GM18505 (cell line): ENCODE results near the gene HOXA7.

Experiments used
- ATAC-seq: cut with Tn5 transposase; IDR thresholded peaks from one replicate; pipeline ENCODE4 v1.9.1; 2021; ENCODE audit not compliant: unreplicated experiment
- POLR2A ChIP-seq: IDR thresholded peaks from 4 replicates; pipeline ENCODE4 v1.6.1; 2011; ENCODE audit warnings: borderline replicate concordance; ENCODE audit not compliant: insufficient read depth, insufficient read length; ENCODE audit errors: extremely low read depth

The HOXA7 gene

DNA sequence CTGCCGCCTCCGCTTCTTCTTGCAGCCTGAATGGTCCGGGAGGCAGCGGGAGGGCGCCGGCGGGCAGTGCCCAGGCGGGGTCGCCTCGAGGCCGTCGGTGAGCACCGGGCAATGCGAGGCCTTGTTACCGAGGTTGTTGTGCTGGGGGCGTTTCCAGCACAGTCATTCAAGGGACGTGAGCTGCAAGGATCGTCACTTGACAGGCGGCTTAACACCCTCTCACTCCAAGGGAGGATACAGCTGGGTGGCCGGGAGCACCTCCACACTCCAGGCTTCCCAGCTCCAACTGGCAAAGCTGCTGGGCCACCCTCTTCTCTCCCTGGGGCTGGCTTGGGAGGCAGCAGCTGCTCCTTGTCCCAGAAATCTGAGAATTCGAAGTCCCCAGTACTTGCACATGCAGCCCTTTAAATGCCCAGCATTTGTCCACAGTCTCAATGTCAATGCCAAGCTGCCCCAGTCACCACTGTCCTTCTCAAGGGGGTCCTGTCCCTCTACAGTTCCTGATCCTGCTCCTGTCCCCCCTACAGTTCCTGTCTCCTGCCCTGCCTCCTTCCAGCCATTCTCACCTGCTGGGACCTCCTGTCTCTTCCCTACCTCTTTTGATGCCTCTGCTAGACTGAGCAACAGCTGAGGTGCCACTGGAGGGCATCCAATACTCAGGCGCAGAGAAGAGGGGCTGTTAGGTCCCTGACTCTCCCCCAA is 33.0 kb upstream of the HOXA7 start:
- ATAC-seq: no peak
- TF ChIP-seq POLR2A: no peak

DNA sequence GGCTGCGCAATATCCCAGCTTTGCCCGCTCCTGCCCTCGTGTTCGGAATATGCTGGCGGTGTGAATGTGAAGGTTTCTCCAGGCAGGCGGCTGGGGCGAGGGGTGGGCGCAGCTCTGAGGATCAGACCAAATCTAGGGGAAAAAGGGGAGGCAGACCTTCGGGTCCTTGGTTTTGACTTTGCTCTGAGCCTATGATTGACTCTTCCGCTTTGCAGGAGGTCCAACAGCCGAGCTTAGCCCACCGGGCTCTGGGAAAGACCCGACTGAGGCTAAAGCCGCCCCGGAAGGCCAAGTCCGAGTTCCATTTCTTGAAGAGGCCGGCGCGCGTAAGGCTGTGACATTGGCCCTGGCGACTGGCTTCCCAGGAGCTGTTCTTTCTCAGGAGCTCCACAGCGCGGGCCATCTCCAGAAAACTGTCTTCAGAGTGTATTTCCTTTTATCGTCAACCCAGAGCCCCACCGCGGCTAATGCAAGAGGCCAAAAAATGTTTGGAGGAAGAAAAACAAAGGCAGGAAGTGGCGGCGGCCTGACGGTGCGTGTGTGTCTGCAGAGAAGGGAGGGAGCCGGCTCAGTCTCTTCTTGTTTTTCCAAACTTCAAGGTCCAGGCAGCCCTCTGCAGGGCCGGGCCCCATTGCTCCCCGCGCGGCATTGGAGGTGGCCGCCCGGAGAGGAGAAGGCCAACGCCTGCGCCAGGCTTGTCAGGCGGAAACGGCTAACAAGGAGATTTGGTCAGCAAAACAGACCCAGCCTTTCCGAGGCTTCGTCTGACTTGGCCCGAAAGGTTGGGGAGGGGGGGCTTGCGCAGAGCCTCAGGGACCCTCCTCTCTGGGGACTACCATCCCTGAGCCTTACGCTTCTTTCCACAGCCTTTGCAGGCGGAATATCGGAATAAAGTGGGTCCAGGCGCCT is 32.2 kb upstream of the HOXA7 start:
- no peak for ATAC-seq
- TF ChIP-seq POLR2A: no peak

DNA sequence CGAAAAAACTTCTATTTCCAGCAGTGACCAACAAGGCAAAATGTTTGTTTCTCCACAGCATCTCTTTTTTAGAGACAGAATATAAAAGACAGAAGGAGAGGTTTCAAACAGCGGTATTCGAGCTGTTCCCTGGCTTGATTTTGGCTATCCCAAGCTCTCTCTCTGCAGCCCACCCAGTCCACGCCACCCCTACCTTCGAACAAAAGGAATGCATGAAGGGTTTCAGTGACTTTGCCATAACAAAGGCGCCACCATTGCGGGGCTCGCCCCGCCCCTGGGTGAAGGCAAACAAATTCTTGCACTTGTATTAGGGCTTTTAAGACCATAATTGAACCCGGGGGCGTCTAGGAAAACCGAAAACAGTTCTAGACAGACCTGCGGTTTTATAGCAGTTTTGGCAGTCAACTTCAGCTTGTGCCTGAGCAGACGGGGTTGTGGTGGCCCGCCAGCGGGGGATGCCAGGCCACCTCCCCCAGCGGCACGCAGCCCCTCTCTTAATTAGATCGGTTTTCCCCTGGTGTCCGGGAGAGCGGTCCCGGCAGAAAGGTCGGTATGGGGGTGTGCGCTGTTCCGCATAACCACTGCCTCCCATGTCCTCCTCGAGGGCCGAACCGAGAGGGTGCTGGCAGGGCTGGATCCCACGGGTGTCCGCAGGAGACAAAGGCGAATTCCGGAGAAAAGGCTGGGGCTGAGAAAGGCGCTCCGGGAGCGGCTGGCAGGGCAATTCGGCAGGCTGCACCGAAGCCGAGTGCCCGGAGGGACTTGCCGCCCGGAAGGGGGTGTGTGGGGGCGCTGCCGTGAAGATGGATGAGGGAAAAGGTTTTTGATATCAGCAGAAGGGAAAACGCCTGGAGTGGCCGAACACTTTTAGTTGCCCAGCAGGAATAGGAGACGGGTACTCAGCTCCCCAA is 31.3 kb upstream of the HOXA7 start:
- ATAC-seq: no peak
- TF ChIP-seq POLR2A: no peak

DNA sequence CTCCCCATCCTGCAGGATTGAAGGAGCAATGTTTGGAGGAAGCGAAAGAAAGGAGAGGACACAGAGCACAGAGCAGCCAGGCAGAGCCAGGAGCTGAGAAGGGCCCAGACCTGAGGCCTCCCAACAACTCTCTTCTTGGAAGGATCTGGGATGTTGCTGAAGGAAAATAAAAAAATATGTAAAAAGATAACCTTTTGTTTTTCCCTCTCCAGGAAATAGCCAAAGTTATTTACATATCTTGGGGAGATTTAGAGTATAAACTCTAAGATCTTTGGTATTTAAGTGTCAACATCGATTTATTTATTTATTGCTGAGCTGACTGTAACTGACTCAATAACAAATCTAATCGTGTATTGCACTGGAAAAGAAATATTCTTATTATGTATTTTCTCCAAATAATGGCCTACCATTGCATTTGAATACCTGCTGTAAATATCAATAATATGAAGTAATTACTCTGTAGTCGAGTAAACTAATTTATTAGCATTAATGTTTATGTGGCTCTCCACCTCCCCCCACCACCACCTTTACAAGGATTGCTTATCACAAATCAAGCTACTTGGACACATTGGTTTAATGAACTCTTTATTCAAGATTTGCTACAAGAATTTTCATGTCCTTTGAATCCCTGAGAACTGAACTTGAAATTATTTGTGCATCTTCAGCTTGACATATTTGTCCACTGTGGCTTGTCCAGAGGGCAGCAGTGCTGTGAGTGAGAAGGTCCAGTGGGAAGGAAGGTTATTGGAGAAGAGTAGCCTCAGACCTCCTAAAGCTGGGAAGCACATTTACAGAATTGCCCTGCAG is 30.4 kb upstream of the HOXA7 start:
- no peak for ATAC-seq

DNA sequence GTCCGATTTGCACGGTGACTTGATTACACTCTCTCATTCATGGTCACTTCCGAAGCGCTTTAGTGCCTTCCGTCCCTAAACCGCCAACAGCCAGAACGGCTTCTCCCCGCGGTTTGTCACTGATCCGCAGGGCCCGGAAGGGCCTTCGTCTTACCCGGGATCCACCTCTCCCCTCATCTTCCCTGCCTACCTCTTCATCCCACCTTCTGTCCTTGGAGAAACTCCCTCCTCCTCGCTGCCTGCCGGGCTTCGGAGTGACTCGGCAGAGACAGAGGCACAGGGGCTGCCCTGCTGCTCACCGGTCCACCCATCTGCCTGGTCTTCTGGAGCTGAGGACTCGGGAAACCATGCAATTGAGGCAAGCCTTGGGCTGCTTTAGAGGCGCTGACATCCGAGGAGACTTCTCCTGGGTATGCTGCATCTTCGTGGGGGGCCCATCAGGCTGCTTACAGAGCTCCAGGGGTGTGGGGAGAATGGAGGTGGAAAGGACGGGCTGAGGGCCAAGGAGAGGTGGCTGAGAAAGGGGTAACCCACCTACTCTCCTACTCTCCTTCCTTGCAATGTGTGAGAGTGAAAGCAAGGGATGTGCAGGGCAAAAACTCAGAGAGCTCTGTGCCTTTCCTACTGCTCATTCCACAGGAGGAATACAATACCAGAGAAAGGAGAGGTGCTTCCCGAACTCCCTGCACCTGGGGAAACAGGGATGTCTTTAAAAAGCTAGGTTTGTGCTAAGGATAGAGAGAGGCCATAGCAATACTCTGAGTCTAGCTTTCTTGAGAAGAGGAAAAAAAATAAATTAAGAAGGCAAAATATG is 29.6 kb upstream of the HOXA7 start:
- no peak for ATAC-seq
- TF ChIP-seq POLR2A: no peak

More for the DNA sequence above, 30.4 kb upstream of the HOXA7 start:
- no peak for TF ChIP-seq POLR2A

DNA sequence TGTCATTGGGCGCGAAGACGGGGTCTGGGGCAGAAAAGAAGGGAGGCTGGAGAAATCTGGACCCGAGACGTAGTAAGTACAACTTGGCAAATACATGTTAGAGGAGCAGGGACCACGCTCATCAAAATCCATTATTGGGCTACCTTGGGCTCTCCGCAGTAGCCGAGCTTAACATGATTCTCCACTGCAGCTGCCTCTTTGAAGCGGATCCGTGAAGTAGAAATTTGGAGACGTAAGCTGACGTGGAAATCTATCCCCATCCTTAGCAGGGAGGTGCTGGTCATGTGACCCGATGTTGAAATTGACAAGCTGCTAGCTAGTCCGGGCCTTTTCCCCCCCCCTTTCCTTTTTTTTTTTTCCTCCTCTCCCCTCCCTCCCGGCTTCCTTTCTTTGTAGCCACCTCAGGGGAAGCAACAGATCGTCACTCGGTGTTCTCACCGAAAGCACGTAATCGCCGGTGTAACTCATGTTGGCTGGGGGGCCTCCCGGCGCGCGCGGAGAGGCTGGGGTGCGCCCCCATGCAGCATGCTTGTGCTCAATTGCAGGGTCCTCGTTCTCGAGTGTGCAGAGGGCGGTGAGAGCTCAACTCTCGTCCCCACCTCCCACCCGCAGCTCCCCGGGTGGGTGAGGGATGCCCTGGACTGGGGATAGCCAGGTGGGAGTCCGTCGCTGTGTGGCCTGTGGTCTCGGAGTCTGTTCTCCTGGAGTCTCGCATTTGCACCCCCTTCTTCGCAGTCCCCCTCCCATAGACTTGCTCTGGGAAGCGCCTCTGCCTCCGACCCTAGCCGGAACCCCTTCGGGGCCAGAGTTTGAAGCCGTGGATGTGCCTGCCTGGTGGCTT is 28.8 kb upstream of the HOXA7 start, which contains the start of gene HOXA11:
Gene HOXA11 (minus strand): TSS at position 220 of the 841 bp plus-strand sequence. CDS start 88 bp downstream, at position 132.
- ATAC-seq: no peak
- TF ChIP-seq POLR2A: no peak

DNA sequence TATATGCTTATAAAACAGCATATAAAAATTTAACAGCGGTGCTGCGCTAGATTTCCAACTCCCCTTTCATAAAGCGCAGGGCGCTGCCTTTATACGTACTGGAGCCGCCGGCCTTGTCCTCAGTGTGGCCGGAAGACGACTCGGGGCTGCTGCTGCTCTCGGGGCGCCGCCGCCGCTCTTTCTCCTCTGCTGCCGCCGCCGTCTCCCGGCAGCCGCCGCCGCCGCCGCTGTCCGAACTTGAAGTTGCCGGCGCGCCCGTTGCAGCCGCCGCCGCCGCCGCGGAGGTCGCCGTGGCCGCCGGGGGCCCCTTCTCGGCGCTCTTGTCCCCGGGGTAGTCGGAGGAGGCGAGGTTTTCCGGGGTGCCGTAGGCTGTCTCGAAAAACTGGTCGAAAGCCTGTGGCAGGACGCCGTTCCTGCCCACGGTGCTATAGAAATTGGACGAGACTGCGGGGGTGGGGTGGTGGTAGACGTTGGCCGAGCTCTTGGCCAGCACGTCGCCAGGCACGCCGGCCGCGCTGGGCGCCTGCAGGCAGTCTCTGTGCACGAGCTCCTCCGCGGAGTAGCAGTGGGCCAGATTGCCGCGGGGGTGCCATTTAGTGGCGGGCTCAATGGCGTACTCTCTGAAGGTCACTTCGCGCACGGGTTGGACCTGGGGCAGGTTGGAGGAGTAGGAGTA is 28.0 kb upstream of the HOXA7 start:
- no peak for TF ChIP-seq POLR2A
- ATAC-seq: no peak

DNA sequence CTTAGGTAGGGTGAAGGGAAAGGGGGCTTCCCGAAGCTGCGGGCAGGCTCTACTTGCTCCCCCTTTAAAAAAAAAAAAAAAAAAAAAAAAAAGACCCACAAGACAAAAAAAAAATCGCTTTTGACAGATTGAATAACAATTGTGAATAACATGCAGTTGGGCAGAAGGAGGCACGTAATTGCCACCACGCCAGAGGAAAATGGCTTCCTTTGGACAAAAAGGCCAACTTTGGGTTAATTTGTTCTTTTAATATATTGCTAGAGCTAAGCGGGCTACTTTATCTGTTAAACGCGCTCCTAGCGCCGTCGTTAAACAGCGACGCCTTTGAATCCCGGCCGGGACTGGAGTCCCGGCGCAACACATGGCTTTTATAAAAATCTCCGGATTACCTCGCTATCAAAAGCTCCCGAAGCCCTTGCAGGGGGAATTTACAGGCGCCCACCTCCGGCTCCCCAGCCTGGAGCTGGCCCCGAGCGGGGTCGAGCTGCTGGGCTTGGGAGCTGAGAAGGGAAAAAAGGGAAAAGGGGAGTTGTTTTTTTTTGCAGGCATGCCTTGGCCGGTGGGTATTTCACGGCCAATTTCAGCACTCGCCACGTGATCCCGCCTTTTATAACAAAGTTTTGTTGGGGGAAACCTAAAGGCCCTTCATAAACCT is 27.3 kb upstream of the HOXA7 start:
- no peak for TF ChIP-seq POLR2A
- ATAC-seq: no peak

DNA sequence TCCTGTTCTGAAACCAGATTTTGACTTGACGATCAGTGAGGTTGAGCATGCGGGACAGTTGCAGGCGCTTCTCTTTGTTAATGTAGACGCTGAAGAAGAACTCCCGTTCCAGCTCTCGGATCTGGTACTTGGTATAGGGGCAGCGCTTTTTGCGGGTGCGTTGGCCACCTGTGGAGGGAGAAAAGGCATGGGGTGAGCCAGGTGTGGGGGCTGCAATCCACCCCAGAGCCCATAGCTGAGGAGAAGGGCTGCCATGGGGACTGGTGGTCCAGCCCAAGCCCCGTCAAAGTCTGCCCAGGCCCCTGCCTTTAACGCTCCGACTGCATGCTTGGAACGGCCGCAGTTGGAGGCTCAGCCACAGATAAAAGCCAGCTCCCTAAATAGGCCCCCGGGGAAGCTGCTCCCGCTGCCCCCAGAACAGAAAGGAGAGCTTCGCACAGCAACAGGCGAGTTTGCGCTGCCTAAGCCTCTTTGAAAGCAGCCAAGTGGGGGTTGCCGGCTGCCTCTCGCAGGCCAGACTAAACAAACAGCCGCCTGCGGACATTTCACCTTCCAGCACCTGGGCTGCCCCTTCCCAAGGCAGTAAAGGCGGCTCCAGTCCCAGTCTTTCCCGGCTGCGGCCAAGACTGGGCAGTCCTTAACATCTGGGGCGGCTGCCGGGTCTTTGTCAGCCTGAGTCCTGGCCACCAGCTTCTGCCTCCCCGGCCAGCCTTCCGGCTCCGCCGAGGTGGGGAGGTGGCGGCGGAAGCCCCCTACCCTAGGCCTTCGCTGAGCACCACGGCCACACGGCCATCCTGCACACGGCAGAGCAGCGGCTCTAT is 26.6 kb upstream of the HOXA7 start:
- TF ChIP-seq POLR2A: no peak
- ATAC-seq: no peak
